GM23338 (cell line): ENCODE results near the gene DNAL4.

Experiments used
- CREB1 ChIP-seq: fragments of 250-450 bp; sonication (Bioruptor Pico); IDR thresholded peaks from 2 replicates; pipeline ENCODE4 v1.5.0; 2020; ENCODE audit warnings: low read depth, mild to moderate bottlenecking, moderate library complexity
- EZH2 ChIP-seq: fragments of 200-600 bp; sonication (generic); IDR thresholded peaks from one replicate; pipeline ENCODE4 v1.8.0; 2017; ENCODE audit warnings: antibody characterized with exemption, mild to moderate bottlenecking, low read depth; ENCODE audit not compliant: unreplicated experiment
- EZH2phosphoT487 ChIP-seq: fragments of 200-600 bp; sonication (generic); IDR thresholded peaks from one replicate; pipeline ENCODE4 v1.8.1; 2018; ENCODE audit warnings: antibody characterized with exemption; ENCODE audit not compliant: unreplicated experiment
- POLR2AphosphoS5 ChIP-seq: IDR thresholded peaks from 2 replicates; pipeline ENCODE4 v1.6.1; 2016; ENCODE audit warnings: antibody characterized with exemption, low read depth
- STAT1 ChIP-seq: IDR thresholded peaks from one replicate; pipeline ENCODE4 v1.6.1; 2016; ENCODE audit warnings: antibody characterized with exemption; ENCODE audit not compliant: unreplicated experiment
- ZNF331 ChIP-seq: fragments of 250-450 bp; sonication (Bioruptor Pico); IDR thresholded peaks from 2 replicates; pipeline ENCODE4 v1.5.0; 2020; ENCODE audit warnings: low read depth, mild to moderate bottlenecking, moderate library complexity
- TF ChIP-seq, protein P1 (sequence below): IDR thresholded peaks from 2 replicates; pipeline ENCODE4 v1.6.1; 2016; ENCODE audit warnings: antibody characterized with exemption
- TF ChIP-seq, protein P2 (sequence below), 2 experiments: fragments of 200-600 bp in 1 of 2; sonication (generic) in 1 of 2; conservative IDR thresholded peaks; 2 replicates each; pipeline versions ENCODE4 v1.5.1 to v1.6.1; 2016 to 2017; ENCODE audit warnings: antibody characterized with exemption in 2 of 2, low read depth in 2 of 2, mild to moderate bottlenecking in 2 of 2, moderate library complexity in 1 of 2

DNA sequence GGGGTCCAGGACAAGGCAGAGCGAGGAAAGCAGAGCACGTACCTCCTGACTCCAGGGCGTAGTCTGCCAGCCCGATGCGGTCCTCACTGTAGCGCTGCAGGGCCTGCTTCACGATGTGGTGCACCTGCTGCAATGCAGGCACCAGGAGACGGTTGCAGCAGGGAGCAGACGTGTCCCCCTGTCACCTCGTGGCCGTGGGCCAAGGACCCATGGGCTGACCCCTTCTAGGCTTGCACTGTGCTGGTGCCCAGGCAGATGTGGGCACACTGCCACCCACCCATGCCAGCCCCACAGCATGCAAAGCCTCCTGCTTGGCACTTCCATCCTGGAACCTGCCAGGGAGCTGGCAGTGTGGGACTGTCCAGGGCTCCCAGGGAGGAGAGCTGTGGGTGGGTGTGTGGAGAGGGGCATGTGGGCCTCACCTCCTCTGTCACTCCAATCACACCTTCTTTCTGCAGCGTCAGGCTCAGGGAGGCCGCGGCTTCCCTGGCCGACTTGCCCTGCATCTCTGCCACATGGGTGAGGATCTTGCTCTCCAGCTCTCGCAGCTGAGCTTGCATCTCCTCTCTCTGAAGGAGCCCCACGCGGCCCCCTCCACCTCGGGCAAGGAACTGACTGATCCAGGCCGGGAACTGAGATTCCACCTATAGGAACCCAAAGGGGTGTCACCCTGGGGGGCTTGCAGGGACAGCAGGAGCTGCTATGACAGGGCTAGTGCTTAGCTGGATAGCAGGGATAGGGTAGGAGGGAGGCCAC, 54.5 kb downstream of the DNAL4 start:
- TF ChIP-seq POLR2AphosphoS5 (no peak), ZNF331 (CRISPR knock-in tag) (no peak), EZH2 (no peak), CREB1 (CRISPR knock-in tag) (no peak), STAT1 (no peak), EZH2phosphoT487 (no peak)
- TF ChIP-seq, protein P1, sequence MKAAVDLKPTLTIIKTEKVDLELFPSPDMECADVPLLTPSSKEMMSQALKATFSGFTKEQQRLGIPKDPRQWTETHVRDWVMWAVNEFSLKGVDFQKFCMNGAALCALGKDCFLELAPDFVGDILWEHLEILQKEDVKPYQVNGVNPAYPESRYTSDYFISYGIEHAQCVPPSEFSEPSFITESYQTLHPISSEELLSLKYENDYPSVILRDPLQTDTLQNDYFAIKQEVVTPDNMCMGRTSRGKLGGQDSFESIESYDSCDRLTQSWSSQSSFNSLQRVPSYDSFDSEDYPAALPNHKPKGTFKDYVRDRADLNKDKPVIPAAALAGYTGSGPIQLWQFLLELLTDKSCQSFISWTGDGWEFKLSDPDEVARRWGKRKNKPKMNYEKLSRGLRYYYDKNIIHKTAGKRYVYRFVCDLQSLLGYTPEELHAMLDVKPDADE = no peak
- TF ChIP-seq, protein P2, sequence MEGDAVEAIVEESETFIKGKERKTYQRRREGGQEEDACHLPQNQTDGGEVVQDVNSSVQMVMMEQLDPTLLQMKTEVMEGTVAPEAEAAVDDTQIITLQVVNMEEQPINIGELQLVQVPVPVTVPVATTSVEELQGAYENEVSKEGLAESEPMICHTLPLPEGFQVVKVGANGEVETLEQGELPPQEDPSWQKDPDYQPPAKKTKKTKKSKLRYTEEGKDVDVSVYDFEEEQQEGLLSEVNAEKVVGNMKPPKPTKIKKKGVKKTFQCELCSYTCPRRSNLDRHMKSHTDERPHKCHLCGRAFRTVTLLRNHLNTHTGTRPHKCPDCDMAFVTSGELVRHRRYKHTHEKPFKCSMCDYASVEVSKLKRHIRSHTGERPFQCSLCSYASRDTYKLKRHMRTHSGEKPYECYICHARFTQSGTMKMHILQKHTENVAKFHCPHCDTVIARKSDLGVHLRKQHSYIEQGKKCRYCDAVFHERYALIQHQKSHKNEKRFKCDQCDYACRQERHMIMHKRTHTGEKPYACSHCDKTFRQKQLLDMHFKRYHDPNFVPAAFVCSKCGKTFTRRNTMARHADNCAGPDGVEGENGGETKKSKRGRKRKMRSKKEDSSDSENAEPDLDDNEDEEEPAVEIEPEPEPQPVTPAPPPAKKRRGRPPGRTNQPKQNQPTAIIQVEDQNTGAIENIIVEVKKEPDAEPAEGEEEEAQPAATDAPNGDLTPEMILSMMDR (conservative IDR thresholded peaks at IDR 0.05; ENCODE audit: low read depth in 2 of 2) = no peak
